ENCODE data around the gene LYAR. TPM values are rescaled to one million over a fixed set of nuclear protein-coding genes. Genes with fewer than 3 reads are reported as not detected.

The LYAR gene
- total RNA-seq, 1 donor from 2014 or later = 12.5 TPM

DNA sequence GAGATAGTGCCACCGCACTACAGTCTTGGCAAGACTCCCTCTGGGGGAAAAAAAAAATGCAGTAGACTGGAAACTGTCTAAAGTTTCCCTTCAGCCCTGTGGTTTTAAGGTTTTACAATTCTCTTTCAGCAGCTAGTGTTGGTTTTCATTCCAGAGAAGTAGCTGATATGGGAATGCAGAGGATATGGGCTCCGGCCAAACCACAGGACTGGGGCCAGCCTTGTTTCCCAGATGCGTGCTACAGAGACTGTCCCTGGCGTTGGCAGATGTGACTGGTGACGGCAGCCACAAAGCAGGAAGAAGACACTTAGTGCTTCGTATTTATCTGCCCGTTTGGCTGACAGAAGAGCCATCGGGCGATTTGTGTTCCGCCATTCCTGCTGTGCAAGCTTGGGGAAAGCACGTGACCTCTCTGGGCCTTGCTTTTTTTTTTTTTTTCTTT is 43.3 kb upstream of the LYAR start:
- no peaks in the 10 kb centered on the region for H3K36me3 ChIP-seq
- H3K9me3 ChIP-seq (replicated peaks) = peaks cover 7% of the 10 kb centered on the region
- DNase-seq = peak; percentile 55
- H3K4me1 ChIP-seq = no peaks in the 10 kb centered on the region
- H3K4me3 ChIP-seq = no peak overlapping the region
- H3K27ac ChIP-seq (replicated peaks) = peak overlapping the region; percentile 3
- TF ChIP-seq, protein P1, sequence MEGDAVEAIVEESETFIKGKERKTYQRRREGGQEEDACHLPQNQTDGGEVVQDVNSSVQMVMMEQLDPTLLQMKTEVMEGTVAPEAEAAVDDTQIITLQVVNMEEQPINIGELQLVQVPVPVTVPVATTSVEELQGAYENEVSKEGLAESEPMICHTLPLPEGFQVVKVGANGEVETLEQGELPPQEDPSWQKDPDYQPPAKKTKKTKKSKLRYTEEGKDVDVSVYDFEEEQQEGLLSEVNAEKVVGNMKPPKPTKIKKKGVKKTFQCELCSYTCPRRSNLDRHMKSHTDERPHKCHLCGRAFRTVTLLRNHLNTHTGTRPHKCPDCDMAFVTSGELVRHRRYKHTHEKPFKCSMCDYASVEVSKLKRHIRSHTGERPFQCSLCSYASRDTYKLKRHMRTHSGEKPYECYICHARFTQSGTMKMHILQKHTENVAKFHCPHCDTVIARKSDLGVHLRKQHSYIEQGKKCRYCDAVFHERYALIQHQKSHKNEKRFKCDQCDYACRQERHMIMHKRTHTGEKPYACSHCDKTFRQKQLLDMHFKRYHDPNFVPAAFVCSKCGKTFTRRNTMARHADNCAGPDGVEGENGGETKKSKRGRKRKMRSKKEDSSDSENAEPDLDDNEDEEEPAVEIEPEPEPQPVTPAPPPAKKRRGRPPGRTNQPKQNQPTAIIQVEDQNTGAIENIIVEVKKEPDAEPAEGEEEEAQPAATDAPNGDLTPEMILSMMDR (IDR thresholded peaks at IDR 0.05; ENCODE audit: borderline replicate concordance) = no peak
- H3K27me3 ChIP-seq (ENCODE audit: low read depth) = peaks cover 13% of the 10 kb centered on the region
- intact Hi-C loops (cut with micrococcal nuclease) = loop anchor here (5.0 kb wide), 1 partner anchor 81 kb away; no protein-coding TSS in a partner anchor

DNA sequence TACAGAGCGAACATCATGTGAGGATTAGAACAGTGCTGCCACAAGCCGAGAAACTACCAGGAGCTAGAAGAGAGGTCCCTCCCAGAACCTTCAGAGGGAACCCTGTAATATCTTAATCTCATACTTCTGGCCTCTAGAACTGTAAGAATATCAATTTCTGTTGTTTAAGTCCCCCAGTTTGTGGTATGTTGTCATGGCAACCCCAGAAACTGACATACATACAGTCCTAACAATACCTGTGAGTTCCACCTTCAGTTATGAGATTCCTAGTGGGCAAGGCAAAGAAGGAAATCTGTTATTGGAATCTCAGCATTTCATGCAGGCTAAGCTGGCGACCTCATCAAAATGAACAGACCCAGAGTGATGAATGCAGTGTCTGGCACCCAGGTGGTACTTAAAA is 42.6 kb upstream of the LYAR start:
- H3K27ac ChIP-seq (replicated peaks) = no peak overlapping the region
- H3K4me1 ChIP-seq = no peaks in the 10 kb centered on the region
- H3K36me3 ChIP-seq = no peaks in the 10 kb centered on the region
- peaks cover 7% of the 10 kb centered on the region for H3K9me3 ChIP-seq (replicated peaks)
- no peak for DNase-seq
- no peak overlapping the region for H3K4me3 ChIP-seq
- TF ChIP-seq, protein P1 (IDR thresholded peaks at IDR 0.05; ENCODE audit: borderline replicate concordance) = no peak
- intact Hi-C loops (cut with micrococcal nuclease) = loop anchor here (5.0 kb wide), 1 partner anchor 80 kb away; no protein-coding TSS in a partner anchor
- peaks cover 13% of the 10 kb centered on the region for H3K27me3 ChIP-seq (ENCODE audit: low read depth)

DNA sequence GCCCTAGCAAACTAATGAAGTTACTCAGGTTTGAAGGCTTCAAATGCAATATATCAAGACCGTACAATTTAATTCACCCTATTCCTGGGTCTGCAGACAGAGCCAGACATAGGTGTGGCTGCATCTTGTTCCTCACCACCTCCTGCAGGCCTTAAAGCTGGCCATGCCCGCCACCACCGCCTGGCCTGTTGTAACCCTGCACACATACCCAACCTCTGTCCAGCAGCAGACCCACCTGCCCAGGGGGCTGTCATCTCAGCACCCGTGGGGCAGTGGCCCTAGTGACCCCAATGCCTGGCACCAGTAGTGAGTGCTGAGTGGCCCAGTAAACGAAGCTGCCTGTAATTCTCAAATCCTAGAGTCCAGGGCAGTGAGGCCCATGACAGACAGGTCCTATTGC is 40.8 kb upstream of the LYAR start:
- Histone ChIP-seq H3K27me3 (ENCODE audit: low read depth) (no peaks in the 10 kb centered on the region), H3K4me3 (no peak overlapping the region), H3K9me3 (replicated peaks) (peaks cover 7% of the 10 kb centered on the region), H3K27ac (replicated peaks) (no peak overlapping the region), H3K4me1 (no peaks in the 10 kb centered on the region), H3K36me3 (no peaks in the 10 kb centered on the region)
- TF ChIP-seq, protein P1 (IDR thresholded peaks at IDR 0.05; ENCODE audit: borderline replicate concordance) = no peak
- intact Hi-C loops (cut with micrococcal nuclease) = loop anchor here (5.0 kb wide), 1 partner anchor 78 kb away; no protein-coding TSS in a partner anchor
- DNase-seq = no peak

- Histone ChIP-seq H3K27ac (replicated peaks) (no peak overlapping the region), H3K9me3 (replicated peaks) (peaks cover 7% of the 10 kb centered on the region), H3K4me1 (peaks cover 2% of the 10 kb centered on the region), H3K27me3 (ENCODE audit: low read depth) (no peaks in the 10 kb centered on the region), H3K4me3 (no peak overlapping the region), H3K36me3 (no peaks in the 10 kb centered on the region)
- no peak for DNase-seq
- intact Hi-C loops (cut with micrococcal nuclease) = no loop called here
- TF ChIP-seq, protein P1 (IDR thresholded peaks at IDR 0.05; ENCODE audit: borderline replicate concordance) = no peak
These were observed 39.5 kb upstream of the LYAR start for GRCh38 chr4:4329496-4329895.

- no peaks in the 10 kb centered on the region for H3K27me3 ChIP-seq (ENCODE audit: low read depth)
- no peak for DNase-seq
- H3K4me1 ChIP-seq = peaks cover 8% of the 10 kb centered on the region
- H3K9me3 ChIP-seq (replicated peaks) = peaks cover 7% of the 10 kb centered on the region
- TF ChIP-seq, protein P1 (IDR thresholded peaks at IDR 0.05; ENCODE audit: borderline replicate concordance) = no peak
- no peak overlapping the region for H3K4me3 ChIP-seq
- intact Hi-C loops (cut with micrococcal nuclease) = no loop called here
- no peak overlapping the region for H3K27ac ChIP-seq (replicated peaks)
- no peaks in the 10 kb centered on the region for H3K36me3 ChIP-seq
These were observed 38.9 kb upstream of the LYAR start for GRCh38 chr4:4328840-4329239.
